AG09319 (cell line): ENCODE data around the gene NCCRP1.

Experiments used
- DNase-seq: peaks from one replicate; pipeline ENCODE4 v3.0.0-alpha.2; 2010; ENCODE audit warnings: low read depth; ENCODE audit errors: extremely low read depth
- CTCF ChIP-seq: IDR thresholded peaks from 2 replicates; pipeline ENCODE4 v1.5.1; 2011; ENCODE audit warnings: low read depth, mild to moderate bottlenecking, inconsistent platforms, low read length, moderate library complexity

The NCCRP1 gene

GRCh38 chr19:39202998-39203355 lies 6.2 kb downstream of the NCCRP1 start:
- TF ChIP-seq CTCF = no peak
- no peak for DNase-seq

GRCh38 chr19:39203372-39204341 lies 6.9 kb downstream of the NCCRP1 start, which contains the start of gene SYCN:
Gene SYCN, minus strand, starts transcription at chr19:39204263. Its CDS starts 9 bp downstream, at chr19:39204254.
- DNase-seq = no peak
- no peak for TF ChIP-seq CTCF

GRCh38 chr19:39205449-39205764 lies 8.6 kb downstream of the NCCRP1 start:
- no peak for TF ChIP-seq CTCF
- no peak for DNase-seq

- TF ChIP-seq CTCF = no peak
- no peak for DNase-seq
Observed at GRCh38 chr19:39206122-39206521, 9.4 kb downstream of the NCCRP1 start.

GRCh38 chr19:39207293-39207836 lies 10.6 kb downstream of the NCCRP1 start:
- no peak for TF ChIP-seq CTCF
- DNase-seq = no peak

- DNase-seq = no peak
- no peak for TF ChIP-seq CTCF
Observed at GRCh38 chr19:39208175-39208795, 11.5 kb downstream of the NCCRP1 start.

- DNase-seq = no peak
- TF ChIP-seq CTCF = no peak
Observed at GRCh38 chr19:39209196-39209595, 12.4 kb downstream of the NCCRP1 start.
